CD14-positive monocyte (primary cell): ENCODE results near the gene ADSS1. TPM values are rescaled to one million over a fixed set of nuclear protein-coding genes. Genes with fewer than 3 reads are reported as not detected.

Experiments
- DNase-seq, 3 donors: peaks; one replicate each; pipeline ENCODE4 v3.0.0-alpha.2; 2011 to 2022
- H2AFZ ChIP-seq: 2 replicates; pipeline ENCODE4 v1.6.0; 2012; ENCODE audit warnings: mild to moderate bottlenecking, low read depth, low read length, inconsistent platforms; ENCODE audit not compliant: insufficient read depth, poor library complexity, severe bottlenecking
- H3K27ac ChIP-seq, 2 donors: 1 replicate in 1 of 2; 2 replicates in 1 of 2; pipeline ENCODE4 v1.5.1; 2012 to 2013; ENCODE audit warnings: low read length in 2 of 2, control low read depth in 1 of 2, inconsistent platforms in 1 of 2, low read depth in 1 of 2, mild to moderate bottlenecking in 1 of 2
- H3K27me3 ChIP-seq, 2 donors: one replicate each; pipeline versions ENCODE4 v1.6.0 to v1.6.1; 2011 to 2013; ENCODE audit warnings: low read length in 2 of 2; ENCODE audit not compliant: control insufficient read depth in 2 of 2, insufficient read depth in 2 of 2
- H3K36me3 ChIP-seq, 2 donors: replicated peaks in 1 of 2; 1 replicate in 1 of 2; 2 replicates in 1 of 2; pipeline versions ENCODE4 v1.5.1 to v1.6.1; 2012 to 2013; ENCODE audit warnings: low read length in 2 of 2, control low read depth in 1 of 2, inconsistent platforms in 1 of 2, mild to moderate bottlenecking in 1 of 2; ENCODE audit not compliant: insufficient read depth in 2 of 2, control insufficient read depth in 1 of 2
- H3K4me1 ChIP-seq, 2 donors: 1 replicate in 1 of 2; 2 replicates in 1 of 2; pipeline versions ENCODE4 v1.5.1 to v1.6.1; 2012 to 2013; ENCODE audit warnings: low read length in 2 of 2, control low read depth in 1 of 2, inconsistent platforms in 1 of 2, mild to moderate bottlenecking in 1 of 2, moderate library complexity in 1 of 2; ENCODE audit not compliant: insufficient read depth in 2 of 2, control insufficient read depth in 1 of 2
- H3K4me2 ChIP-seq: replicated peaks from 2 replicates; pipeline ENCODE3; 2012; ENCODE audit warnings: low read length, moderate library complexity, mild to moderate bottlenecking; ENCODE audit not compliant: poor library complexity, severe bottlenecking; ENCODE audit errors: extremely low read depth
- H3K4me3 ChIP-seq, 3 experiments: fragments of 200-600 bp in 1 of 3; sonication (generic) in 1 of 3; replicated peaks in 1 of 3; 1 replicate in 2 of 3; 2 replicates in 1 of 3; pipeline ENCODE4 v1.5.1; 2011 to 2013; ENCODE audit warnings: low read length in 3 of 3, mild to moderate bottlenecking in 3 of 3, control low read depth in 2 of 3, low read depth in 2 of 3, inconsistent platforms in 1 of 3, moderate library complexity in 1 of 3
- H3K79me2 ChIP-seq: 2 replicates; pipeline ENCODE4 v1.6.0; 2012; ENCODE audit warnings: mild to moderate bottlenecking, control low read depth, inconsistent platforms, low read length, moderate library complexity; ENCODE audit not compliant: insufficient read depth
- H3K9ac ChIP-seq: 2 replicates; pipeline ENCODE4 v1.6.0; 2017; ENCODE audit warnings: low read length, mild to moderate bottlenecking; ENCODE audit not compliant: insufficient read depth, poor library complexity, severe bottlenecking
- H3K9me3 ChIP-seq, 2 donors: replicated peaks in 1 of 2; 1 replicate in 1 of 2; 2 replicates in 1 of 2; pipeline versions ENCODE4 v1.5.1 to v1.6.1; 2012 to 2013; ENCODE audit warnings: low read length in 2 of 2, control low read depth in 1 of 2; ENCODE audit not compliant: control insufficient read depth in 1 of 2, insufficient read depth in 1 of 2
- H4K20me1 ChIP-seq: 2 replicates; pipeline ENCODE4 v1.6.0; 2012; ENCODE audit warnings: mild to moderate bottlenecking, low read length, control low read depth, moderate library complexity; ENCODE audit not compliant: insufficient read depth
- H3K27ac Mint-ChIP-seq, 7 donors: one replicate each; pipeline ENCODE4 v1.8.0; 2020; ENCODE audit warnings: mild to moderate bottlenecking in 7 of 7, mixed read lengths in 7 of 7, moderate library complexity in 6 of 7, inconsistent platforms in 2 of 7
- H3K27me3 Mint-ChIP-seq, 3 donors: one replicate each; pipeline ENCODE4 v1.8.0; 2021 to 2022; ENCODE audit warnings: low read depth in 3 of 3, mild to moderate bottlenecking in 3 of 3, mixed read lengths in 3 of 3, moderate library complexity in 3 of 3, inconsistent platforms in 1 of 3
- H3K36me3 Mint-ChIP-seq, 2 donors: one replicate each; pipeline ENCODE4 v1.8.0; 2020; ENCODE audit warnings: mixed read lengths in 2 of 2, inconsistent platforms in 1 of 2, mild to moderate bottlenecking in 1 of 2
- H3K4me1 Mint-ChIP-seq: one replicate; pipeline ENCODE4 v1.8.0; 2020; ENCODE audit warnings: mild to moderate bottlenecking, mixed read lengths
- H3K4me3 Mint-ChIP-seq, 2 donors: one replicate each; pipeline ENCODE4 v1.8.0; 2020; ENCODE audit warnings: mild to moderate bottlenecking in 2 of 2, mixed read lengths in 2 of 2, moderate library complexity in 1 of 2
- H3K9me3 Mint-ChIP-seq, 7 donors: one replicate each; pipeline ENCODE4 v1.8.0; 2020 to 2022; ENCODE audit warnings: mixed read lengths in 7 of 7, mild to moderate bottlenecking in 6 of 7, moderate library complexity in 6 of 7, inconsistent platforms in 2 of 7
- WGBS: methylation state at CpG from one replicate; pipeline ENCODE4 v1.1.5; 2013; ENCODE audit warnings: missing lambda C conversion rate; ENCODE audit not compliant: insufficient coverage; 5-methylcytosine and 5-hydroxymethylcytosine counted together
- intact Hi-C, 2 donors: fragments of 100-400 bp; cut with micrococcal nuclease; formaldehyde crosslinking; loops; one replicate each; pipeline versions ENCODE4 v1.15.0 to v1.15.1; 2023
- polyA plus RNA-seq, 3 donors: library from polyadenylated mRNA; depleted of rRNA in 1 of 3; unstranded in 2 of 3; stranded (reverse) in 1 of 3; fragments of 300-500 nt in 2 of 3; fragments of >200 nt in 1 of 3; fragmentation: Illumina TruSeq in 2 of 3; gene quantifications; 1 replicate in 2 of 3; 2 replicates in 1 of 3; pipeline ENCODE4 v1.2.3, GENCODE V29; 2012 to 2021
- TF ChIP-seq, protein P1 (sequence below): fragments of 200-600 bp; IDR thresholded peaks from one replicate; pipeline ENCODE4 v1.8.0; 2022; ENCODE audit warnings: antibody characterized with exemption, mild to moderate bottlenecking

Gene ADSS1
- polyA plus RNA-seq, 3 donors: 0.61 to 3.7 (median 0.64) TPM

DNA sequence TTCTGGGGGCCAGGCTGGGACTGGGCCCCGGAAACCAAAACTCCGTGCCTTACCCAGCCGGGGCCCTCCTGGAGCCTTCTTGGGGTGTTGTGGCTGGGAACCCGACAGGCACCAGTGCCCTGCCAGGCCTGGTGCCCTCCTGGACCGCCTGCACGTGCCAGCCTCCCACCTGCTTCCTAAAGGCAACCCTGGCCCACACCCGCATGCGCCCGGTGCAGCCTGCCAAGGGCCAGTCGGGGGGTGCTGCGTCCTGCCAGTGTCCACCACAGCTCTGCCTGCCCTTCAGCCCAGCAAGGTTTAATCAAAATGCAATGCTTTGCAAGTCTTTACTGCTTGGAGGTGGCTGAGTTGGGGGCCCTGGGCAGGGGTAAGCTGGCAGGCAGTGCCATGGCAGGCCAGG lies 5.2 kb upstream of the ADSS1 start:
- DNase-seq: no peak
- Histone ChIP-seq H3K27me3 (no peaks in the 10 kb centered on the region), H3K9me3 (no peaks in the 10 kb centered on the region), H3K27ac (no peak overlapping the region), H3K4me2 (no peak overlapping the region), H2AFZ (no peak overlapping the region), H3K4me1 (peaks cover 6 to 13% of the 10 kb centered on the region in 2 donors), H3K36me3 (peaks cover 4 to 15% of the 10 kb centered on the region in 2 donors), H3K4me3 (no peak overlapping the region), H4K20me1 (no peaks in the 10 kb centered on the region), H3K9ac (no peak overlapping the region), H3K79me2 (no peaks in the 10 kb centered on the region)
- Mint-ChIP-seq H3K4me3 (no peak overlapping the region), H3K36me3 (peaks cover 14 to 33% of the 10 kb centered on the region in 2 donors), H3K27ac (no peak overlapping the region), H3K27me3 (peaks cover 0 to 4% (median 0%) of the 10 kb centered on the region in 3 donors), H3K4me1 (peaks cover 2% of the 10 kb centered on the region), H3K9me3 (no peaks in the 10 kb centered on the region)
- TF ChIP-seq, protein P1, sequence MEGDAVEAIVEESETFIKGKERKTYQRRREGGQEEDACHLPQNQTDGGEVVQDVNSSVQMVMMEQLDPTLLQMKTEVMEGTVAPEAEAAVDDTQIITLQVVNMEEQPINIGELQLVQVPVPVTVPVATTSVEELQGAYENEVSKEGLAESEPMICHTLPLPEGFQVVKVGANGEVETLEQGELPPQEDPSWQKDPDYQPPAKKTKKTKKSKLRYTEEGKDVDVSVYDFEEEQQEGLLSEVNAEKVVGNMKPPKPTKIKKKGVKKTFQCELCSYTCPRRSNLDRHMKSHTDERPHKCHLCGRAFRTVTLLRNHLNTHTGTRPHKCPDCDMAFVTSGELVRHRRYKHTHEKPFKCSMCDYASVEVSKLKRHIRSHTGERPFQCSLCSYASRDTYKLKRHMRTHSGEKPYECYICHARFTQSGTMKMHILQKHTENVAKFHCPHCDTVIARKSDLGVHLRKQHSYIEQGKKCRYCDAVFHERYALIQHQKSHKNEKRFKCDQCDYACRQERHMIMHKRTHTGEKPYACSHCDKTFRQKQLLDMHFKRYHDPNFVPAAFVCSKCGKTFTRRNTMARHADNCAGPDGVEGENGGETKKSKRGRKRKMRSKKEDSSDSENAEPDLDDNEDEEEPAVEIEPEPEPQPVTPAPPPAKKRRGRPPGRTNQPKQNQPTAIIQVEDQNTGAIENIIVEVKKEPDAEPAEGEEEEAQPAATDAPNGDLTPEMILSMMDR: no peak
- 99% methylated on average over 10 of the region's 11 CpGs for WGBS
- intact Hi-C loops: no loop called here

DNA sequence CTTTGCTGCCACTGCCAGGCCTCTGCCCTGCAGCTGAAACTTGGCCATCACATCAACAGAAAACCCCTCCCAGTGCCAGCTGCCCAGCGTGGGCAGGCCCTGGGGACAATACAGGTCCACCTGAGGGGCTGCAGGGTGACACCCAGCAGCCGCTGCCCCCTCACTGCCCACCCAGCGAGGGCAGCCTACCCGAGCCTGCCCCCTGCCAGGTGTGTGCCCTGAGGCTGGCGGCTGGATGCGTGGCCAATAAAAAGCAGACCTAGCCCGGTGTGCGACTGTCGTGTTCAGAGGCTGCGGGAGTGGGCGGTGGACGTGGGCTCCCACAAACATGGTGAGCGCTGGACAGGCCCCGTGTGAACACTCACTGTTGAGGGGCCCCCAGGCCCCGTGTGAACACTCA lies 4.7 kb upstream of the ADSS1 start:
- H3K4me2 ChIP-seq: no peak overlapping the region

More for the DNA sequence above, 4.7 kb upstream of the ADSS1 start:
- H3K9ac ChIP-seq: no peak overlapping the region
- TF ChIP-seq, protein P1: no peak
- H3K4me1 ChIP-seq: peaks cover 6 to 14% of the 10 kb centered on the region in 2 donors
- H3K27ac ChIP-seq: no peak overlapping the region
- no peaks in the 10 kb centered on the region for H3K9me3 Mint-ChIP-seq
- WGBS: 94% methylated on average over 11 of the region's 15 CpGs
- no peaks in the 10 kb centered on the region for H3K9me3 ChIP-seq
- H3K27ac Mint-ChIP-seq: no peak overlapping the region
- intact Hi-C loops: no loop called here
- H3K4me1 Mint-ChIP-seq: peaks cover 2% of the 10 kb centered on the region
- H3K27me3 ChIP-seq: no peaks in the 10 kb centered on the region
- no peak overlapping the region for H3K4me3 ChIP-seq
- H3K36me3 Mint-ChIP-seq: peaks cover 9 to 28% of the 10 kb centered on the region in 2 donors
- no peaks in the 10 kb centered on the region for H3K79me2 ChIP-seq
- peaks cover 4 to 13% of the 10 kb centered on the region in 2 donors for H3K36me3 ChIP-seq
- H4K20me1 ChIP-seq: no peaks in the 10 kb centered on the region
- no peak overlapping the region for H2AFZ ChIP-seq
- H3K4me3 Mint-ChIP-seq: no peak overlapping the region
- peaks cover 0 to 4% (median 0%) of the 10 kb centered on the region in 3 donors for H3K27me3 Mint-ChIP-seq
- DNase-seq: no peak
